Measurements from ENCODE around the gene VEGFB. TPM values are rescaled to one million over a fixed set of nuclear protein-coding genes. Genes with fewer than 3 reads are reported as not detected.

Gene VEGFB
- polyA plus RNA-seq, 3 donors: 0.40 to 5.6 TPM; not detected in 1

DNA sequence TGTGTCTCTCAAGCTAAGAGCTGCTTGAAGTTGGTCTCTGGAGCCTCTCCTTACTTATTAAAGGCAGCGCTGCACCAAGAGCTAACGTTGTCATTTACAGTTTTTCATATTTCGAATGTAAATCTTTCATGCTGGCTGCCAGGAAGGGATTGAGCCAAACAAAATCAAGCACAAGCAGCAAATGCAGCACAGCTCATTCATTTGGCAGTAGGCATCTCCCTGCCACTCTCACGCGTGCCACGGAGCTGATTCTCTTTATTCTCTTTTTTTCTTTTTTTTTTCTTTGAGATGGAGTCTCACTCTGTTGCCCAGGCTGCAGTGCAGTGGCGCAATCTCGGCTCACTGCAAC, 1.4 kb upstream of the VEGFB start:
- WGBS (ENCODE audit: insufficient coverage): 90% methylated on average over 5 of the region's 8 CpGs
- peaks cover 43 to 64% of the 10 kb centered on the region in 2 donors for H3K4me1 ChIP-seq (ENCODE audit: control insufficient read depth in 1 of 2, insufficient read depth in 2 of 2, low read length in 2 of 2)
- no peak overlapping the region for H3K4me3 Mint-ChIP-seq

DNA sequence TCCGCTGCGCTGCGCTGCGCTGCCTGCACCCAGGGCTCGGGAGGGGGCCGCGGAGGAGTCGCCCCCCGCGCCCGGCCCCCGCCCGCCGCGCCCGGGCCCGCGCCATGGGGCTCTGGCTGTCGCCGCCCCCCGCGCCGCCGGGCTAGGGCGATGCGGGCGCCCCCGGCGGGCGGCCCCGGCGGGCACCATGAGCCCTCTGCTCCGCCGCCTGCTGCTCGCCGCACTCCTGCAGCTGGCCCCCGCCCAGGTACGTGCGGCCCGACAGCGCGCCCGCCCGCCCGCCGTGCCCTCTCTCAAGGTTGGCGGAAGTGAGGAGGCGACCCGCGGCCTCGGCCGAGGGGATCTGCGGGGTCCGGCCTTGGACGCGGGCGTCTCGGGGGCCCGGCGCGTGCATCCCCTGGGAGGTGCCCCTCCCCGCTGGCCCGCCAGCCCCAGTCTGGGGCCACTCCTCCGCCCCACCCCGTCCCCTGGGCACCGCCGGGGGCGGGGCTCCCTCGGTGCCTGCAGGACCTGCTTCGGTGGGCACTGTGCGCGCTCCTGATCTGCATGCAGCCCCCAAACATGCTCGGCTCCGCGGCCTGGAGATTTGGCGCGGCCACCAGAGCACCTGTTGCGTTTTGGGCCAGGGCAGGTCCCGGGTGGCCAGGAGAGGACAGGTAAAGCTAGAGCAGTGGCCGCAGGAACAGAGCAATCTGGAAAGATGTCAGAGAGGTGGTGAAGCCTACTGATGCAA, 429 bp downstream of the VEGFB start:
- Histone ChIP-seq H3K4me1 (ENCODE audit: control insufficient read depth in 1 of 2, insufficient read depth in 2 of 2, low read length in 2 of 2) (peaks cover 53 to 74% of the 10 kb centered on the region in 2 donors), H3K36me3 (replicated peaks in 1 of 2; ENCODE audit: control insufficient read depth in 1 of 2, insufficient read depth in 2 of 2, low read length in 2 of 2) (no peaks in the 10 kb centered on the region), H3K9me3 (replicated peaks in 1 of 2; ENCODE audit: control insufficient read depth in 1 of 2, insufficient read depth in 1 of 2, low read length in 2 of 2) (no peaks in the 10 kb centered on the region), H4K20me1 (ENCODE audit: insufficient read depth, low read length) (no peaks in the 10 kb centered on the region), H3K9ac (ENCODE audit: insufficient read depth, low read length, poor library complexity, severe bottlenecking) (peak overlapping the region; percentile 54), H3K27ac (ENCODE audit: low read depth in 1 of 2, low read length in 2 of 2) (no peak overlapping the region), H3K4me2 (replicated peaks; ENCODE audit: extremely low read depth, low read length, poor library complexity, severe bottlenecking) (peak overlapping the region; percentile 84), H3K4me3 (replicated peaks in 1 of 3; ENCODE audit: low read depth in 2 of 3, low read length in 3 of 3) (peak overlapping the region in 2 of 3 experiments; percentile 20 to 75), H2AFZ (ENCODE audit: insufficient read depth, low read depth, low read length, poor library complexity, severe bottlenecking) (peak overlapping the region; percentile 61), H3K79me2 (ENCODE audit: insufficient read depth, low read length) (no peaks in the 10 kb centered on the region), H3K27me3 (ENCODE audit: control insufficient read depth in 2 of 2, insufficient read depth in 2 of 2, low read length in 2 of 2) (peaks cover 0 to 7% of the 10 kb centered on the region in 2 donors)
- intact Hi-C loops (cut with micrococcal nuclease): no loop called here
- WGBS (ENCODE audit: insufficient coverage): 1% methylated on average over 72 of the region's 80 CpGs
- H3K4me3 Mint-ChIP-seq: peak overlapping the region; percentile 77 to 85
- peaks cover 0 to 8% (median 2%) of the 10 kb centered on the region in 7 donors for H3K9me3 Mint-ChIP-seq
- H3K36me3 Mint-ChIP-seq: peaks cover 16 to 24% of the 10 kb centered on the region in 2 donors
- H3K4me1 Mint-ChIP-seq: peaks cover 52% of the 10 kb centered on the region
- TF ChIP-seq, protein P1, sequence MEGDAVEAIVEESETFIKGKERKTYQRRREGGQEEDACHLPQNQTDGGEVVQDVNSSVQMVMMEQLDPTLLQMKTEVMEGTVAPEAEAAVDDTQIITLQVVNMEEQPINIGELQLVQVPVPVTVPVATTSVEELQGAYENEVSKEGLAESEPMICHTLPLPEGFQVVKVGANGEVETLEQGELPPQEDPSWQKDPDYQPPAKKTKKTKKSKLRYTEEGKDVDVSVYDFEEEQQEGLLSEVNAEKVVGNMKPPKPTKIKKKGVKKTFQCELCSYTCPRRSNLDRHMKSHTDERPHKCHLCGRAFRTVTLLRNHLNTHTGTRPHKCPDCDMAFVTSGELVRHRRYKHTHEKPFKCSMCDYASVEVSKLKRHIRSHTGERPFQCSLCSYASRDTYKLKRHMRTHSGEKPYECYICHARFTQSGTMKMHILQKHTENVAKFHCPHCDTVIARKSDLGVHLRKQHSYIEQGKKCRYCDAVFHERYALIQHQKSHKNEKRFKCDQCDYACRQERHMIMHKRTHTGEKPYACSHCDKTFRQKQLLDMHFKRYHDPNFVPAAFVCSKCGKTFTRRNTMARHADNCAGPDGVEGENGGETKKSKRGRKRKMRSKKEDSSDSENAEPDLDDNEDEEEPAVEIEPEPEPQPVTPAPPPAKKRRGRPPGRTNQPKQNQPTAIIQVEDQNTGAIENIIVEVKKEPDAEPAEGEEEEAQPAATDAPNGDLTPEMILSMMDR (IDR thresholded peaks at IDR 0.05): no peak
- peaks cover 11 to 21% (median 20%) of the 10 kb centered on the region in 3 donors for H3K27me3 Mint-ChIP-seq (ENCODE audit: low read depth in 3 of 3)
- DNase-seq: peak in 1 of 3 donors; percentile 13
- peak overlapping the region in 1 of 7 donors; percentile 25 for H3K27ac Mint-ChIP-seq

More for the DNA sequence above, 1.4 kb upstream of the VEGFB start:
- Histone ChIP-seq H2AFZ (ENCODE audit: insufficient read depth, low read depth, low read length, poor library complexity, severe bottlenecking) (no peak overlapping the region), H3K4me3 (replicated peaks in 1 of 3; ENCODE audit: low read depth in 2 of 3, low read length in 3 of 3) (no peak overlapping the region), H3K79me2 (ENCODE audit: insufficient read depth, low read length) (peaks cover 13% of the 10 kb centered on the region), H3K36me3 (replicated peaks in 1 of 2; ENCODE audit: control insufficient read depth in 1 of 2, insufficient read depth in 2 of 2, low read length in 2 of 2) (no peaks in the 10 kb centered on the region), H3K9me3 (replicated peaks in 1 of 2; ENCODE audit: control insufficient read depth in 1 of 2, insufficient read depth in 1 of 2, low read length in 2 of 2) (no peaks in the 10 kb centered on the region), H3K9ac (ENCODE audit: insufficient read depth, low read length, poor library complexity, severe bottlenecking) (no peak overlapping the region), H3K27ac (ENCODE audit: low read depth in 1 of 2, low read length in 2 of 2) (no peak overlapping the region), H3K4me2 (replicated peaks; ENCODE audit: extremely low read depth, low read length, poor library complexity, severe bottlenecking) (no peak overlapping the region), H3K27me3 (ENCODE audit: control insufficient read depth in 2 of 2, insufficient read depth in 2 of 2, low read length in 2 of 2) (peaks cover 0 to 7% of the 10 kb centered on the region in 2 donors), H4K20me1 (ENCODE audit: insufficient read depth, low read length) (no peaks in the 10 kb centered on the region)
- H3K4me1 Mint-ChIP-seq: peaks cover 46% of the 10 kb centered on the region
- DNase-seq: no peak
- TF ChIP-seq, protein P1 (IDR thresholded peaks at IDR 0.05): no peak
- peaks cover 0 to 8% (median 2%) of the 10 kb centered on the region in 7 donors for H3K9me3 Mint-ChIP-seq
- peaks cover 14 to 32% of the 10 kb centered on the region in 2 donors for H3K36me3 Mint-ChIP-seq
- intact Hi-C loops (cut with micrococcal nuclease): no loop called here
- peaks cover 11 to 21% (median 16%) of the 10 kb centered on the region in 3 donors for H3K27me3 Mint-ChIP-seq (ENCODE audit: low read depth in 3 of 3)
- H3K27ac Mint-ChIP-seq: no peak overlapping the region

Measured in CD14-positive monocyte (primary cell).